K562 (cell line): ENCODE measurements around the gene SPRY4. TPM values are rescaled to one million over a fixed set of nuclear protein-coding genes. Genes with fewer than 3 reads are reported as not detected.

Experiments used
- ARID4B ChIP-seq: sonication (generic); formaldehyde crosslinking; IDR thresholded peaks from 2 replicates; pipeline ENCODE4 v1.8.0; 2022; ENCODE audit warnings: mild to moderate bottlenecking, missing genetic modification reagents
- CXXC5 ChIP-seq: fragments of 250-450 bp; sonication (Bioruptor Pico); IDR thresholded peaks from 2 replicates; pipeline ENCODE4 v1.8.0; 2022; ENCODE audit warnings: inconsistent platforms, mild to moderate bottlenecking, moderate library complexity
- DACH1 ChIP-seq: fragments of 450-650 bp; IDR thresholded peaks from 2 replicates; pipeline ENCODE4 v1.6.1; 2018; ENCODE audit not compliant: partially characterized antibody
- DLX4 ChIP-seq: fragments of 250-450 bp; sonication (Bioruptor Pico); IDR thresholded peaks from 2 replicates; pipeline ENCODE4 v1.6.1; 2021; ENCODE audit warnings: mild to moderate bottlenecking
- ESRRB ChIP-seq: fragments of 250-450 bp; sonication (Bioruptor Pico); IDR thresholded peaks from 2 replicates; pipeline ENCODE4 v1.5.0; 2020; ENCODE audit warnings: mild to moderate bottlenecking, moderate library complexity, borderline replicate concordance
- NFYB ChIP-seq: IDR thresholded peaks from 2 replicates; pipeline ENCODE4 v1.6.1; 2011; ENCODE audit warnings: mild to moderate bottlenecking, moderate library complexity; ENCODE audit not compliant: insufficient read length; ENCODE audit errors: extremely low read depth
- POLR2H ChIP-seq: IDR thresholded peaks from 2 replicates; pipeline ENCODE4 v1.6.1; 2016; ENCODE audit warnings: missing genetic modification characterization, low read depth, mild to moderate bottlenecking, control low read depth, missing compliant biosample characterization, moderate library complexity
- RAD51 ChIP-seq: fragments of 450-650 bp; IDR thresholded peaks from 2 replicates; pipeline ENCODE4 v1.7.1; 2016; ENCODE audit warnings: low read depth, mild to moderate bottlenecking, borderline replicate concordance
- SMARCC2 ChIP-seq: fragments of 450-650 bp; IDR thresholded peaks from 2 replicates; pipeline ENCODE4 v1.6.1; 2017; ENCODE audit warnings: antibody characterized with exemption, moderate library complexity, mild to moderate bottlenecking, low read depth
- TCF7L2 ChIP-seq: fragments of 150-350 bp; IDR thresholded peaks from 2 replicates; pipeline ENCODE4 v1.6.1; 2016; ENCODE audit warnings: low read depth, mild to moderate bottlenecking, low read length, moderate library complexity
- THAP12 ChIP-seq: fragments of 250-450 bp; sonication (Bioruptor Pico); IDR thresholded peaks from 2 replicates; pipeline ENCODE4 v1.9.0; 2021; ENCODE audit warnings: mild to moderate bottlenecking, inconsistent platforms
- ZNF395 ChIP-seq: fragments of 200-800 bp; sonication (Bioruptor generic); IDR thresholded peaks from 2 replicates; pipeline ENCODE4 v1.6.1; 2017; ENCODE audit warnings: missing genetic modification characterization, missing compliant biosample characterization
- ZNF583 ChIP-seq: fragments of 250-450 bp; sonication (Bioruptor Pico); IDR thresholded peaks from 2 replicates; pipeline ENCODE4 v1.4.0; 2020
- ZNF592 ChIP-seq: fragments of 450-650 bp; IDR thresholded peaks from 2 replicates; pipeline ENCODE4 v1.6.1; 2017; ENCODE audit warnings: antibody characterized with exemption, mild to moderate bottlenecking
- polyA plus RNA-seq, 8 experiments: library from polyadenylated mRNA; depleted of rRNA in 4 of 8; stranded (reverse) in 5 of 8; unstranded in 3 of 8; fragments of >200 nt; fragmentation: Nextera tagmentation in 2 of 8; fragmentation: Illumina TruSeq in 1 of 8; extraction: Ambion mirVana in 2 of 8; extraction: Trizol in 1 of 8; gene quantifications; 2 replicates each; pipeline versions ENCODE4 v1.2.1 to v1.2.3, GENCODE V29; 2011 to 2014; ENCODE audit warnings: inconsistent platforms in 1 of 8, missing spikeins in 1 of 8
- total RNA-seq, 7 experiments: library from RNA; depleted of rRNA in 6 of 7; stranded (reverse); fragments of >200 nt in 6 of 7; fragmentation: Illumina TruSeq in 2 of 7; extraction: Trizol in 2 of 7; gene quantifications; 2 replicates each; pipeline versions ENCODE4 v1.2.1 to v1.2.3, GENCODE V29; 2011 to 2021; ENCODE audit warnings: low replicate concordance in 1 of 7

The SPRY4 gene
- total and polyA plus RNA-seq, 9 of the 15 experiments (the other 6 are each of a cell fraction or from before 2014, with no cell fraction given), result 2.6 to 24.2 (median 9.5) TPM

GRCh38 chr5:142356716-142357468 lies 32.1 kb upstream of the SPRY4 start (continued):
- TF ChIP-seq SMARCC2, result no peak; the same call in 1 of the 2 replicates
- TF ChIP-seq POLR2H (tag), result peak; percentile 83
- TF ChIP-seq ZNF395 (CRISPR knock-in tag), result peak; percentile 6; the same call in 1 of the 2 replicates
- peak; percentile 62 for TF ChIP-seq ARID4B (CRISPR knock-in tag)
- TF ChIP-seq TCF7L2, result no peak
- peak; percentile 84 for TF ChIP-seq CXXC5 (CRISPR knock-in tag)
- no peak for TF ChIP-seq DLX4
- TF ChIP-seq ESRRB, result no peak
- no peak for TF ChIP-seq RAD51
- TF ChIP-seq THAP12 (CRISPR knock-in tag), result no peak
- TF ChIP-seq ZNF592, result no peak; the same call in 1 of the 2 replicates
- no peak for TF ChIP-seq NFYB
- no peak for TF ChIP-seq DACH1
- TF ChIP-seq ZNF583, result no peak
